Measurements from ENCODE around the gene ITGB3BP.
A peak's percentile ranks its signal among the peaks of the same experiment; 100 is the strongest.
"Not testable (repeated sequence)": the region's sequence is repeated elsewhere in the genome, so short reads cannot be mapped to it uniquely, and the experiment has no call there.

Gene ITGB3BP, protein sequence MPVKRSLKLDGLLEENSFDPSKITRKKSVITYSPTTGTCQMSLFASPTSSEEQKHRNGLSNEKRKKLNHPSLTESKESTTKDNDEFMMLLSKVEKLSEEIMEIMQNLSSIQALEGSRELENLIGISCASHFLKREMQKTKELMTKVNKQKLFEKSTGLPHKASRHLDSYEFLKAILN

DNA sequence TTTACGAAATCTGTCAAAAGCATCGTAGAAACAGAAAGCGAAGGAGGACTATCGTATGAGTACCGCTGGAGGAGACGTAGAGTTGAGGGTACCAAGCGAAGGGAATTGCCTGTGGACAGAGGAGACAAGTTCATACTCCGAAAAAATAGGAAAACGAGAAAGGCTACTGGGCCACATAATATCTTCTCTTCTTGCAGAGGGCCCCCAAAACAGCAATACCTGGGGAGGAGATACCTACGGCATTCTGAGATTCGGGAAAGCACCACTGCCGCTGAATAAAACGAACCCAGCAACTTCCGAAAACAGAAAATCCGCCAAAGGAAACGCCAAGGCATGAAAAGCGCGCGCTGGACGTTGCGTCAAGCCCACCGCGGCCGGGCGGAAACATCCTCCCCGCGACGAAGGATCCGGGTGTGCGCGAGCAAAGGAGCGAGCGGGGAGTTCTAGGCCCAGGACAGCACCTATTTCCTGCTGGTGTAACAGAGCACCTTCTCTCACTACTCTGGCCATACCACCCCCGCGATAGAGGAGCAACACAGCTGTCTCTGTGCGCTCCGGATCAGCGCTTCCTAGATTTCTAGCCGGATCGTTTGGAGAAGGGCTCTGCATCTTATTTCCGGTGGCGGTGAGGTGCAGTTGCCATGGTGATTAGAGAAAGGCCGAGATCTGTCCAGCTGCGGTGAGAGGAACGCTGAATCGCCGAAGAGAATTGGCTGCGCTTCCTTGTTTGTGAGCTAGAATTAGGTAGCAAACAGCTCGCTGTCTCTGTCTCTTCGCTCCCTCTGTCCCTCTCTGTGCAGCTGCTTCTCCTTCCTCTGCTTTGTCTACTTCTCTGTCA lies at the start of gene ITGB3BP, which contains the start of gene EFCAB7:
Gene ITGB3BP, minus strand, starts transcription at position 335 of the 838 bp plus-strand sequence. Its CDS starts 92 bp downstream, at position 243.
Gene EFCAB7, plus strand, starts transcription at position 635 of the 838 bp plus-strand sequence. CDS start 2,048 bp downstream, outside the sequence.
- DNase-seq (ENCODE audit: low read depth) = peak; percentile 65

DNA sequence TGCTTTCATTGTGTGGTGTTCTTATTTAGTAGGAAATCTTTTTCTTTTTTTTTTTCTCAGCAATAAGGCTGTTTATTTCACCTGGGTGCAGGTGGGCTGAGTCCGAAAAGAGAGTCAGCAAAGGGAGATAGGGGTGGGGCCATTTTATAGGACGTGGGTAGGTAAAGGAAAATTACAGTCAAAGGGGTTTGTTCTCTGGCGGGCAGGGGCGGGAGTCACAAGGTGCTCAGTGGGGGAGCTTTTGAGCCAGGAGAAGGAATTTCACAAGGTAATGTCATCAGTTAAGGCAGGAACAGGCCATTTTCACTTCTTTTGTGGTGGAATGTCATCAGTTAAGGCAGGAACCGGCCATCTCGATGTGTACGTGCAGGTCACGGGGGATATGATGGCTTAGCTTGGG lies 49.7 kb upstream of the ITGB3BP start:
- not testable (repeated sequence) for DNase-seq (ENCODE audit: low read depth)

GRCh38 chr1:63569640-63570316 lies 46.8 kb upstream of the ITGB3BP start:
- DNase-seq (ENCODE audit: low read depth) = no peak

DNA sequence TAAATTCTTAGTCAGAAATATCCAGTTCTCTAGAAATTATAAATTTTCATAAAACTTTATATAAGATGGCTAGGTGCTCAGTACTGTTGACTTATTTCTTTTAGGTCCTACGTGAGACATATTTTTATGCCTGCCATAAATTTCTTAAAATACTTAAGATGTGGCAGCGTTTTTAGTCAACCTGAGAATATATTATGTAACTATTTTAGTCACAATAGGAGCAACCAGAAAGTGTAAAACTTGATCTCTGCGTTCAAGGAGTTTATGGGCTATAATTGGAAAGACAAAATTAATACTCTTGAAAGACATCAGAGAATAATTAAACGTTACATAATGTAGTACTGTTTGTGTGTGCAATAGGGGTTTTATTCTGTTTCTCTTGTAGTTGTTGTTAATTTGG lies 46.0 kb upstream of the ITGB3BP start:
- DNase-seq (ENCODE audit: low read depth) = no peak

- DNase-seq (ENCODE audit: low read depth) = no peak
Measured at GRCh38 chr1:63563745-63564144, 40.7 kb upstream of the ITGB3BP start.

- DNase-seq (ENCODE audit: low read depth) = no peak
Measured at GRCh38 chr1:63559357-63559756, 36.3 kb upstream of the ITGB3BP start.

DNA sequence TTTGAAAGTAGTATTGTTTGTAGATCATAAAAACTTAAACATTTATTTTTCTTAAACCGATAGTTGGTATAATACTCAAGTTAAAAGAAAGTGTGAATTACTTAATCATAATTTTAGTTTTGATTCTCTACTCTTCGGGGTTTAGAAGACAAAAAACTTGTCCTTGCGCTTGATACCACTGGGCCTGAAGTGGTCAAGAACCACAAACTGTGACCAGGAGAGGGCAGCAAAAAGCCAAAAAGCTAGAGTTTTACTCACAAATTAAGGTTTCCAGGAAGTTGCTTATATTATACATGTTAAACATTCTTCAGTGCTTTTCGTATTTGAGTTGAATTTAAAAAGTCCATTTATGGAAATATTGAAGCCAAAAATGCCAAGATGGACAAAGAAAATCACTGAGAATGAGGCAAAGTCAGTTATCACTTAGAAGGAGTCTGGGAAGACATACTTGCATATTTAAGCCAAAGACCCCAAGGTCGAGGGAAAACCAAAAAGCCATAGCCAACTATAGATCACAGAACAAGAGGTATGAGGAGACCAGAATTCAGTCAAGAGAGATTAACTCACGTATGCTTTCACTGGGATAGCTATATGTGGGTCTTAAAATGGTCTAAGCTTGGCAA lies 34.5 kb upstream of the ITGB3BP start:
- no peak for DNase-seq (ENCODE audit: low read depth)

DNA sequence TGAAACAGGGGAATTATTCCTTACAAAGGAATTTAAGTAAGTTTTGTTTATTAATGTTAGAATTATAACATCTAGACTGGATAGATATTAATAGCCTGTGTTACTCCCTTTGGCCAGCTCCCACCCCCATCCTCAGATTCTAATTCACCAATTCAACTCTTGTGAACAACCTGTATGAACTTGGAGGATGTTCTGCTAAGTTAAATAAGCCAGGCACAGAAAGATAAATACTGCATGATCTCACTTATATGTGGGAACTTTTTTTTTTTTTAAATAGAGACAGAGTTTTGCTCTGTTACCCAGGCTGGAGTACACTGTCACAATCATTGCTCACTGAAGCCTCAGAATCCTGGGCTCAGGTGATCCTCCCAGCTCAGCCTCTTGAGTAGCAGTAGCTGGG lies 32.5 kb upstream of the ITGB3BP start:
- DNase-seq (ENCODE audit: low read depth) = no peak

GRCh38 chr1:63548877-63549276 lies 25.9 kb upstream of the ITGB3BP start:
- DNase-seq (ENCODE audit: low read depth) = no peak

- no peak for DNase-seq (ENCODE audit: low read depth)
Measured at GRCh38 chr1:63548303-63548702, 25.3 kb upstream of the ITGB3BP start.

GRCh38 chr1:63547621-63548294 lies 24.7 kb upstream of the ITGB3BP start:
- DNase-seq (ENCODE audit: low read depth) = no peak

GRCh38 chr1:63545780-63546179 lies 22.8 kb upstream of the ITGB3BP start:
- DNase-seq (ENCODE audit: low read depth) = no peak

DNA sequence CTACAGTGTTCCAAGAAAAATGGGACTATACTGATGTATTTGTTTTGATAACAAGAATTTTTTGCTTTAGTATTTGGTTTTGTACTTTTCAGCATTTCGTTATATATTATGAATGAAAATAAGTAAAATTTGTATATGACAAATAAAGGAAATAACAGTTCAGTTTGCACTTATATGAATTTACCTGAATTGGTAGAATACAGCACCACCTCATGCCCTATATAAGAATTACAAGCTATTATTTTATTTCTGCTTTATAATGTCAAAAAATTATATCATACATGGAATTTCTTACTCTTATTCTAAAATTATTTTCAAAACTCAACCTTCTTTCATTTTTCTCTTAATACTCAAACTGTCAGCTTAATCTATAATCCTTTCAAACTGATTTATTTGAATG lies 14.9 kb upstream of the ITGB3BP start:
- DNase-seq (ENCODE audit: low read depth) = no peak

- DNase-seq (ENCODE audit: low read depth) = no peak
Measured at GRCh38 chr1:63537006-63537405, 14.0 kb upstream of the ITGB3BP start.

DNA sequence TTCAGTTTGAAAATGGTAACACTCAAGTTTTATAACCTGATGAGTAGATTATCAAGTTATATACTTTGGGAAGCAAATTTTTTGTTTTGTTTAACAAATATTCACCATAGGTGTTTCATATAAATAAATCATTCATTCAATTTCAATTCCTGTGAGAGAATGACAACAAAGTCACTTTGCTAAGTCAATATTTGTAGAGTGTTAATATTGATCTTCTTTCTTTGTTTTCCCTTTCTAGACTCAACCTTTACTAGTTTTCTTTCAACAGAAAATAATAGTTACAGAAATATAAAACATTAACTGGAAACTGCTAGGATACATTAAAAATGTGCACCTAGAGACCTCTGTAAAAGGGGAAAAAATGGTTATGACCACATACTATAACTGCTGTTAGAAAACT lies 11.4 kb upstream of the ITGB3BP start:
- no peak for DNase-seq (ENCODE audit: low read depth)

- DNase-seq (ENCODE audit: low read depth) = no peak
Measured at GRCh38 chr1:63533931-63534330, 10.9 kb upstream of the ITGB3BP start.

DNA sequence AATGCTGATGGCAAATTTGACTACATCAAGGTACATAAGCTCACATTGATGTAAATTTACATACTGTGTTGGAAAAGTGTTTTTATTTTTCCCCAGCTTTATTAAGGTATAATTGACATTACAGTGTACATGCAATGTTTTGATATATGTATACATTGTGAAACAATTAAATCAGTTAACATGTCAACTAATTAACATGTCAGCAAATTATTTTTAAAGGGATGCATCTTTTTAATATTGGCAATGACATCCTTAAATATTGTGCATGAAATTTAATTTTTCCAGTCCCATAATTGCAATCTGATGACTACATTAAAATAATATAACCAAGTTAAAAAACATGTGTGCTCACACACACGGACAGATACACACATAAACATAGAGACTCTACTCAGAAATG lies 9.7 kb upstream of the ITGB3BP start:
- DNase-seq (ENCODE audit: low read depth) = no peak

DNA sequence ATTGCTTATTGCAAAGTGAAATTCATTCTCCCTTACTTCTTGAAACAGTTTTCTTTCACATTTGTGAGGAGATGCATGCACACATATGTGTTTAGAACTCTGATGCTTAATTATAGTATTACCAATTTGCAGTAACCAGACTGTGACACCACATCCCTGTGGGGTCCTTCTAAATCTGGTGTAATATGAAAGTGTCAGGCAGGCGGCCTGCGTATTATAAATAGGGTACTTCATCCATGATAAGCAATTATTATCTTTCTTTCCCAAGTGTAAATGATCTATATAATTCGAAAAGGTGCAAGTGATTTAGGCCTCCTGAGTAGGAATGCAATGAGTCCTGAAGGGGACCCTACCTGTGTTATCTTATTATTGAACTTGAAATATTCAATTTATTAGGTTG lies 1.2 kb upstream of the ITGB3BP start:
- DNase-seq (ENCODE audit: low read depth) = no peak

GRCh38 chr1:63523738-63524137 lies 713 bp upstream of the ITGB3BP start:
- DNase-seq (ENCODE audit: low read depth) = no peak

- DNase-seq (ENCODE audit: low read depth) = no peak
Measured at GRCh38 chr1:63516629-63517028, 6.4 kb downstream of the ITGB3BP start.

DNA sequence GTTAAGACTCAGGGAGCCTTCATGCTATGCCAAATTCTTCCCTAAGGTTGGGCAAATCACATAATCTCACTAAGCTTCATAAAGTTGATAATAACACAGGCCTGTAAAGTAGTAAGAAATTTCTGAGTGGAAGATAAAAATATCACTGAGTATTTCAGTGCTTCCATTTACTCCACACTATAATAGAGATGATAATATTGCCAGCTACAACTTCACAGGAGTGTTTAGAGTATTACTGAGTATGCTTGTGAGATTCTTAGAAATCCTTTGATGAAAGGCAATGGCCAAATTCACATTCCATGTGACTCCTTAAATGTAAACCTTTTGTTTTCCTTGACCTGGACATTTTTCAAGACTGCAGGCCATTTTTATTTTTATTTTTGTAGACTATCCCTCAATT lies 10.4 kb downstream of the ITGB3BP start:
- no peak for DNase-seq (ENCODE audit: low read depth)

DNA sequence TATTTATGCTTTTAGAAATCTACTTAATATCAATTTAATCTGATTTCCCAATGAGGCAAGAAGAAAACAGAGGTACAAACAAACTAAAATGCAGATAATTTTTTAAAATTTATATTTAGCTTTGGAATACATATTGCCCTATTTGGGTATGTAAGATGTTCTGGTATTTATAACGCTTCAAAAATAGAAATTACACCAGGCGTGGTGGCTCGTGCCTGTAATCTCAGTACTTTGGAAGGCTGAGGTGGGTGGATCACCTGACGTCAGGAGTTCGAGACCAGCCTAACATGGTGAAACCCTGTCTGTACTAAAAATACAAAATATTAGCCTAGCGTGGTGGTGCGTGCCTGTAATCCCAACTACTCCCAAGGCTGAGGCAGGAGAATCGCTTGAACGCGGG lies 13.3 kb downstream of the ITGB3BP start:
- no peak for DNase-seq (ENCODE audit: low read depth)
